Spinal cord (tissue), 10 donors: ENCODE data around the gene TBC1D1. TPM values are rescaled to one million over a fixed set of nuclear protein-coding genes. Genes with fewer than 3 reads are reported as not detected.

ENCODE experiments used
- DNase-seq, 6 donors: peaks; one replicate each; pipeline versions ENCODE4 v3.0.0 to v3.0.0-alpha.2; 2013 to 2015; ENCODE audit warnings: low spot score in 6 of 6, low read depth in 4 of 6
- H3K27ac ChIP-seq: one replicate; pipeline ENCODE4 v1.5.1; 2013; ENCODE audit warnings: low read depth, low read length, control low read depth
- H3K27me3 ChIP-seq: one replicate; pipeline ENCODE4 v1.6.1; 2013; ENCODE audit warnings: low read length; ENCODE audit not compliant: control insufficient read depth, insufficient read depth
- H3K36me3 ChIP-seq: one replicate; pipeline ENCODE4 v1.6.1; 2013; ENCODE audit warnings: low read length; ENCODE audit not compliant: control insufficient read depth, insufficient read depth
- H3K4me1 ChIP-seq: one replicate; pipeline ENCODE4 v1.6.1; 2013; ENCODE audit warnings: low read length; ENCODE audit not compliant: control insufficient read depth, insufficient read depth
- H3K4me3 ChIP-seq: one replicate; pipeline ENCODE4 v1.5.1; 2013; ENCODE audit warnings: low read depth, low read length, control low read depth
- H3K9me3 ChIP-seq: one replicate; pipeline ENCODE4 v1.6.1; 2013; ENCODE audit warnings: low read length; ENCODE audit not compliant: control insufficient read depth, insufficient read depth
- WGBS: methylation state at CpG from one replicate; pipeline ENCODE4 v1.1.5; 2013; ENCODE audit warnings: missing lambda C conversion rate; ENCODE audit not compliant: insufficient coverage; 5-methylcytosine and 5-hydroxymethylcytosine counted together
- polyA plus RNA-seq, 2 donors: library from polyadenylated mRNA; unstranded; fragments of 120-200 nt; gene quantifications; one replicate each; pipeline ENCODE4 v1.2.1, GENCODE V29; 2013; ENCODE audit not compliant: insufficient read length in 2 of 2
- total RNA-seq, 2 donors: library from RNA; depleted of rRNA in 1 of 2; stranded (reverse); fragments of 120-200 nt in 1 of 2; fragments of >200 nt in 1 of 2; gene quantifications; one replicate each; pipeline versions ENCODE4 v1.2.3 to v1.2.4, GENCODE V29; 2013 to 2014
- donor health status: healthy.

TBC1D1 gene
- total and polyA plus RNA-seq, 4 donors = 49.0 to 59.0 (median 53.9) TPM

DNA sequence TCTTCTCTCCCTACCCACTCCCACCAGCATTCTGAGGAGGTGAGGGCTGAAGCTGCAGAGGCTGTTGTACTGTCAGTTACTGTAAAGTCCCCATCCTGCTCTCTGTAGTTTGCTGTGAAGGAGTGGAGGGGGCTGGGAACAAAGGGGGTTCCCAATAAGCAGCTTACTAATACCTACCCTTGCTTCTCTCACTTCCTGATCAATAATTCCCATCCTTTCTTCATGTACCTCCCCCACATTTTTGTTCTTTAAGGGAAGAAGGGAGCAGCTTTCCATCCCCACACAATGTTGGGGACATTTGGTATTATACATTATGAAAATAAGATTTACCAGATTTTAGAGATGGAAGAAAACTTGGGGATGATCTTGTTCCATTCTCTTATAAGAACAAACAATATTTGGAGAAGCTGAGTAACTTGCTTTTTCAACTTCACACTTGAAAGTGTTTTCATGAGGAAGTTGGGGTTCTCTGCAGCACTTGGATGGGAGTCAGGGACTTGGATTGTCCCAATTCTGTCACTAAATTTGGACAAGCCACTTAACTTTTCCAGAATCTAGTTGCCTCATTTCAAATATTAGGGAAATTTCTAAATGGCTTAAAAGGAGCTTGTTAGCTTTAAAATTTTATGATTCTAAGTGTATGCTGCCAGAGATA lies 5.4 kb downstream of the TBC1D1 start:
- no peaks in the 10 kb centered on the region for H3K4me1 ChIP-seq
- no peaks in the 10 kb centered on the region for H3K36me3 ChIP-seq
- no peaks in the 10 kb centered on the region for H3K9me3 ChIP-seq
- no peak for DNase-seq
- H3K4me3 ChIP-seq = no peak overlapping the region
- H3K27ac ChIP-seq = no peak overlapping the region
- H3K27me3 ChIP-seq = peaks cover 3% of the 10 kb centered on the region

DNA sequence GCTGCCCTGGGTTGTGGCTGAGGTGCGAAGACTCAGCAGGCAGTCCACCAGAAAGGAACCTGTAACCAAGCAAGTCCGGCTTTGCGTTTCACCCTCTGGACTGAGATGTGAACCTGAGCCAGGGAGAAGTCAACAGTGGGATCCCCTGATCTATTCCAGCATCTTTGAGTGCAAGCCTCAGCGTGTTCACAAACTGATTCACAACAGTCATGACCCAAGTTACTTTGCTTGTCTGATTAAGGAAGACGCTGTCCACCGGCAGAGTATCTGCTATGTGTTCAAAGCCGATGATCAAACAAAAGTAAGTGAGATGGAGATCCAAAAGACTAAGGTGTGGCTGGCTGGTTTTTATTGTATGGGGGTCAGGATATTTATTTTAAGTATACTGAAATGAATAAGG lies 11.3 kb downstream of the TBC1D1 start:
- Histone ChIP-seq H3K4me3 (no peak overlapping the region), H3K27me3 (no peaks in the 10 kb centered on the region), H3K4me1 (no peaks in the 10 kb centered on the region), H3K9me3 (no peaks in the 10 kb centered on the region), H3K36me3 (no peaks in the 10 kb centered on the region), H3K27ac (no peak overlapping the region)
- DNase-seq = no peak
- WGBS = 89% methylated on average over 7 of the region's 7 CpGs

DNA sequence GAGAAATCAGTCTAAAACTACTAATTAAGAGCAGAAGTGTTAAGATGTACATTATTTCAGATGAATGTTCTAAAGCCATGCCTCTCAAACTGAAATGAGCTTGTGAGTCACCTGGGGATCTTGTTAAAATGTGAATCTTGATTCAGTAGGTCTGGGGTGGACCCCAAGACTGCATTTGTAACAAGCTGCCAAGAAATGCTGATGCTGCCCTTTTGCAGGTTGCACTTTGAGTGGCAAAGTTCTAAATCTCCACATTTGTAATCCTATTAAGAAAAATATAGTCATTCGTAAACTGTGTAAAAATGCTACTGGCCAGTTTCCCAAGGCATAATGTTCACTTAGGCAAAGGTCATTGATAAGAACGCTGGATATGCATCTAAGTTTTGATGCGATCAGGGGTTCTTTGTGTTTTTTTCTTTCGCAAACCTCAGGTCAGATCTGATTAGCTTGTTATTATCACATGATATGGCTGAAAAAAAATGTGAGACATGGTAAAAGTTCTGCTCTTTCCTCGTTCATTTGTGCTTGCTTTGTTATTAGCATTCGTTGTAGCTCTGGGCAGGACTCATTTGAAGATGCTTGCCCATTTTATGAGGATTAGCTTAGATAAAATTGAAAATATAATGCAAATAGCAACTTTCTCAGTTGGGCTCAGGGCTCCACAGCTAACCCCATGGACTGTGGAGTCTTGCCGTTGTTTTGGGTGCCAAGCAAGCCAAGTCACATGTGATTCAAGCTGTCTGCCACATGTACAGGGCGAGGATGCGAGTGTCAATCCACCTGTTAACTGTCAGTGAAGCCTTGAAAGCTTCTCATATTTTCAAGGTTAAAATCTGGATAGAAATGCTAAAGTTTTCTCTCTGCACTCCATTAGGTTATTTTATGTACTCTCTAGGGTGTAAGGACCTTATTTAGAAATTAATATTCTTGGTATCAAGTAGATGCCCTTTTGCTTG lies 12.1 kb downstream of the TBC1D1 start:
- H3K27me3 ChIP-seq = no peaks in the 10 kb centered on the region
- H3K36me3 ChIP-seq = no peaks in the 10 kb centered on the region
- H3K4me1 ChIP-seq = no peaks in the 10 kb centered on the region
- DNase-seq = no peak
- H3K27ac ChIP-seq = no peak overlapping the region
- no peak overlapping the region for H3K4me3 ChIP-seq
- no peaks in the 10 kb centered on the region for H3K9me3 ChIP-seq
- 92% methylated on average over 2 of the region's 9 CpGs for WGBS

DNA sequence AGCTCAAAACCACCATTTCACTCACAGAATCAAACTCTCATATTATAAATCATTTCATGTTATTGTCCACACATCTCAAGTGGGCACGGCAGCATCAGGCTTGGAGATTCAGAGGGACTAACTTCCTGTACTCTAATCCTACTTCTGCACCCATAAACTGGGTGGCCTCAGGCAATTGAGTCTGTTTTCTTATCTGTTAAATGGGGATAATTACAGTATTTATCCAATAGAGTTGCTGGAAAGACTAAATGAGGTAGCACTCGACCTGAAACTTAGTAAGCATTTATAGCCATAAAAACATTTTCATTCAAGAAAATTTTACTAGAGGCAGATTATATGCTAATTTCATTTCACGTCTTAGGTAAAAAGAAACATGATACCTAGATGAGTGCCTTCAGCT lies 13.0 kb downstream of the TBC1D1 start:
- Histone ChIP-seq H3K9me3 (no peaks in the 10 kb centered on the region), H3K27ac (no peak overlapping the region), H3K36me3 (no peaks in the 10 kb centered on the region), H3K27me3 (no peaks in the 10 kb centered on the region), H3K4me3 (no peak overlapping the region), H3K4me1 (no peaks in the 10 kb centered on the region)
- WGBS = no CpG with 5 or more reads among the region's 3 CpGs
- no peak for DNase-seq

DNA sequence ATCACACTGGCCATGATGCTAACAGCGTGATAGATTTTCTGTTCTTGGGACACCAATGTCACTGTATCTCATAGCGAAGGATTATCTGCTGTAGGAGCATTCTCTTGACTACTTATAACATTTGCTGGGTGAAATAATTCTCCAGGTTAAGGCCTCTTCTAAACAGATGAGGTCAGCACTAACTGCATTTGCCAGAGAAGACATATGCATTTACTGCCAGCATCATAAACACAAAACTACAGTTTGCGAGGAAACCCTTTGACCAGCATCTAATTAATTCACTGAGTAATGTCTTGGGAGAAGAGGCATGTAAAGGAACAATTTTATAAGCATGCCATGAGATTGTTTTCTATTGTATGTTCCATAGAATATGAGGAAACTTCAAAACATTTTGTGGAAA lies 13.9 kb downstream of the TBC1D1 start:
- Histone ChIP-seq H3K27ac (no peak overlapping the region), H3K4me1 (no peaks in the 10 kb centered on the region), H3K36me3 (no peaks in the 10 kb centered on the region), H3K9me3 (no peaks in the 10 kb centered on the region), H3K27me3 (no peaks in the 10 kb centered on the region), H3K4me3 (no peak overlapping the region)
- no peak for DNase-seq
- WGBS = 100% methylated on average over 2 of the region's 3 CpGs

DNA sequence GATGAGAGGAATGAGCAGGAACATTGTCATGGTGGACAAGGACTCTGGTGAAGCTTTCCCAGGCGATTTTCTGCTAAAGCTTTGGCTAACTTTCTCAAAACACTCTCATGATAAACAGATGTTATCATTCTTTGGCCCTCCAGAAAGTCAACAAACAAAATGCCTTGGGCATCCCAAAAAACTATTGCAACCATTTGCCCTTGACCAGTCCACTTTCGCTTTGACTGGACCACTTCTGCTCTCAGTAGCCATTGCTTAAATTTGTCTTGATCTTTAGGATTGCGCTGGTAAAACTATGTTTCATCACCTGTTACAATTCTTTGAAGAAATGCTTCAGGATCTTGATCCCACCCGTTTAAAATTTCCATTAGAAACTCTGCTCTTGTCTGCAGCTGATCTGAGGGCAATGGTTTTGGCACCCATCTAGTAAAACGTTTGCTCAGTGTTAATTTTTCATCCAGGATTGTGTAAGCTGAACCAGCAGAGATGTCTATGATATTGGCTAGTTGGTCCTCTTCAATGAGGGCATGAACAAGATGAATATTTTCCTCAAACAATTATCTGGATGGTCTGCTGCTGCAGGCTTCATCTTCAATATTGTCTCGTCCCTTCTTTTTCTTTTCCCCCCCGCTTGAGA lies 14.8 kb downstream of the TBC1D1 start:
- Histone ChIP-seq H3K27ac (no peak overlapping the region), H3K4me1 (no peaks in the 10 kb centered on the region), H3K27me3 (no peaks in the 10 kb centered on the region), H3K9me3 (no peaks in the 10 kb centered on the region), H3K4me3 (no peak overlapping the region), H3K36me3 (no peaks in the 10 kb centered on the region)
- WGBS = 85% methylated on average over 7 of the region's 7 CpGs
- no peak for DNase-seq

DNA sequence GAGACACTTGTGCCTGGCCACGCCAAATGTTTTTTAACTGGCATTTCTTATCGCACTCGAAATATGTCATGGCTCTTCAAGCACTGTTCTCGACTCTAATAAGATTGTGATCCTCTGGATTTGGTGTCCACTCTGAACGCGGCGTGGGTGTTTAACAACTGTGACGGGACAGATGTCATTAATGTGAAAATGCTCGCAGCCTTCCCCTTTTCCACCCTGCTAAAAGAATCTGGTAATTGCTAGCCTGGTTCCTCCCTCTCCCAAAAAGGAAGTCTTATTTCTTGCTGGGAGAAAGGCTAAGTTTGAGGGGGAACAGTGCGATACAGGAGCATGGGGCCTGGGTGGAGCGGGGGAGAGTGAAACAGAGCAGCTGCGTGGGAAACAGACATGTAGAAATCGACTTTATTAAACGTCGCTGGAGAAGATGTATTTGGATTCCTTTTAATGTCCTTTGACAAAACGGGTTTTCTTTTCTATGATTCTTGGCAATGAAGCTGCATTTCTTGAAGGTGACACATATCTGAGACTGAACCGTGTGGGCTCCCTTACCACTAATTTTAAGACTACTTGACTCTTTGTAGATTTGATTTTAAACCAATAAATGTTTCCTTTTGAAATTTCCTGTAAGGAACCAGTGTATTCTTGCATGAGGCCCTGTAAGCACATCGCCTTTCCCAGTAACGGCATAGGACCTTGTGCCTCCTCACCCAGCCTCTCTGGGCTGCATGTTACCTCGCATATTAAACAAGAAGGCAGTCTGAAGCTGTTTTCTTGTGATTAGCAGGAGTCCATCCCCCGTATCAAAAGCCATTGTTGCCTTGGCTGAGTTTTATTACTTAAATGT lies 17.8 kb downstream of the TBC1D1 start:
- 56% methylated on average over 12 of the region's 21 CpGs for WGBS
- H3K27ac ChIP-seq = no peak overlapping the region
- no peaks in the 10 kb centered on the region for H3K36me3 ChIP-seq
- H3K4me1 ChIP-seq = no peaks in the 10 kb centered on the region
- H3K27me3 ChIP-seq = no peaks in the 10 kb centered on the region
- peak in 1 of 6 donors; percentile 28 for DNase-seq
- H3K9me3 ChIP-seq = no peaks in the 10 kb centered on the region
- H3K4me3 ChIP-seq = no peak overlapping the region

DNA sequence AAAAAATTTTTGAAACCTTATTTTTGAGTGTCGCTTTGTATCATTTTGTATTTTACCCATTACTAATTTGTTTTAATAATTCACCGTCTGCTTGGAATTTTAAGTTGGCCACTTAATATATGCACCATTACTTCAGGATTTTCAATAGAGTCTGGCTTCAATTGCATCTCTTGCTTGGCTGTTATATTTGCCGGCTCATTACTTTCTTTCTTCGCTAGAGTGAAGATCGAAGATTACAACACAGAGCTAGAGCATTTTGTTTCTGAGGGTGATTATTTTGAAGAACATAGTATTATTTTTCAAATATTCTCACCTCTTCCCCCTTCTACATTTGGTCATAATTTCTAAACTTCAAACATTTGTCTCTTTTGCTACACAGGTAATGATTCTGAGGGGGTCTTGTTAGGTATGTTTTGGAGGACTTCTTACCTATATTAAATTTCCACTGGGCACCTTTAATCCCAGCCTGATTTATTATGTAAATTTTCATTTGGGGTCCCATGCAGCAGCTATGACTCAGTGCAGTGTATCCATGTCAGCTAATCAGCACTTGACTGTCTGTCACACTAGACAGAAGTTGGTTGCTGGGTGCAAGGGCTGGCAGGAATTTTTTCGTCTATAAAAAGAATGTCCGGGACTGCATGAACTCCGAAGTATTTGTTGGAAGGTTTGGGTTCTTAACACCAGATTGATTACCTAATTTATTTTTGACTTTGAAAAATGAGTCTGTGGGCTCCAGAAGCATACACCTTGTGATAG lies 18.6 kb downstream of the TBC1D1 start:
- no peak overlapping the region for H3K4me3 ChIP-seq
- peak in 2 of 6 donors; percentile 37 to 75 for DNase-seq
- WGBS = no CpG with 5 or more reads among the region's 8 CpGs
- H3K27me3 ChIP-seq = no peaks in the 10 kb centered on the region
- H3K27ac ChIP-seq = no peak overlapping the region
- no peaks in the 10 kb centered on the region for H3K4me1 ChIP-seq
- no peaks in the 10 kb centered on the region for H3K9me3 ChIP-seq
- no peaks in the 10 kb centered on the region for H3K36me3 ChIP-seq

DNA sequence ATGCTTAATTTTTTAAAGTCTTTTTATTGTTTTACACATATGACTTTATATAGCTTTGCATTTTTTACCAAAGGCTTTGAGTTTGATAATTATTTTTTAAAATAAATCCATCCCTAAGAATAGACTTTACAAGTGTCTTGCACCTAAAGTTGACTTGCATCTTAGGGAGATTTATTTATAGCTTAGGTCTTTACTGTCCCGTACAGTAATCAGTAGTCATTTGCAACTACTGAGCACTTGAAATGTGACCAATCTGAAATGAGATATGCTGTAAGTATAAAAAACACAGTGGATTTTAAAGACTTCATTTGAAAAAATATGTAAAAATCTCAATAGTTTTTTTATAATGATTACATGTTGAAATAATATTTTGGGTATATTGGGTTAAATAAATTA lies 19.2 kb downstream of the TBC1D1 start:
- Histone ChIP-seq H3K4me3 (no peak overlapping the region), H3K27me3 (no peaks in the 10 kb centered on the region), H3K36me3 (no peaks in the 10 kb centered on the region), H3K4me1 (no peaks in the 10 kb centered on the region), H3K9me3 (no peaks in the 10 kb centered on the region), H3K27ac (no peak overlapping the region)
- DNase-seq = no peak
- WGBS = no CpG with 5 or more reads among the region's 1 CpG
